GM18867 (cell line): ENCODE data around the gene LSM5.
"Not testable (repeated sequence)": the region's sequence is repeated elsewhere in the genome, so short reads cannot be mapped to it uniquely, and the experiment has no call there.

ENCODE experiments used
- ATAC-seq: cut with Tn5 transposase; IDR thresholded peaks from one replicate; pipeline ENCODE4 v1.9.1; 2021; ENCODE audit warnings: mild to moderate bottlenecking, moderate library complexity; ENCODE audit not compliant: unreplicated experiment

The LSM5 gene

DNA sequence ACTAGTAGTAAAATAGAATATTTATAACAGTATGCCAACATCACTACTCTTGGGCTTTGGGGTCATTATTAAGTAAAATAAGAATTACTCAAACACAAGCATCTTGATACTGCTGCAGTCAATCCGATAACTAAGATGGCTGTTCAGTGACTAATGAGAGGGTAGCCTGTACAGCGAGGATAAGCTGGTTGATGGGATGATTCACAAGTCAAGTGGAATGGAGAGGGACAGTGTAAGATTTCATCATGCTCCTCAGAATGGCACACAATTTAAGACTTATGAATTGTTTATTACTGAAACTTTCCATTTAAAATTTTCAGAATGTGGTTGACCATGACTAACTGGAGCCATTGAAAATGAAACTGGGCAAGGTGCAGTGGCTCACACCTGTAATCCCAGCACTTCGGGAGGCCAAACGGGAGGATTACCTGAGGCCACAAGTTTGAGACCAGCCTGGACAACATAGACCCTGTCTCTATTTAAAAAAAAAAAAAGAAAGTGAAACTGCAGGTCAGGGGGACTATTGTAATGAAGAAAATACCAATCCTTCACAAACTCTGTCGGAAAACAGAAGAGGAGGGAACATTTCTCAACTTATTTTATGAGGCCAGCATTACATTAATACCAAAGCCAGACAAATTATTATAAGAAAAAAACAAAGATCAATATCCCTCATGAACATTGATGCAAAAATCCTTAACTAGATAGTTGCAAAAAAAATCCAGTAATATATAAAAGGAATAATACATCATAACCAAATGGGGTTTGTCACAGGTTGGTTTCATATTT is 16.3 kb upstream of the LSM5 start:
- ATAC-seq: no peak

GRCh38 chr7:32502728-32503127 is 12.5 kb upstream of the LSM5 start:
- ATAC-seq: no peak

DNA sequence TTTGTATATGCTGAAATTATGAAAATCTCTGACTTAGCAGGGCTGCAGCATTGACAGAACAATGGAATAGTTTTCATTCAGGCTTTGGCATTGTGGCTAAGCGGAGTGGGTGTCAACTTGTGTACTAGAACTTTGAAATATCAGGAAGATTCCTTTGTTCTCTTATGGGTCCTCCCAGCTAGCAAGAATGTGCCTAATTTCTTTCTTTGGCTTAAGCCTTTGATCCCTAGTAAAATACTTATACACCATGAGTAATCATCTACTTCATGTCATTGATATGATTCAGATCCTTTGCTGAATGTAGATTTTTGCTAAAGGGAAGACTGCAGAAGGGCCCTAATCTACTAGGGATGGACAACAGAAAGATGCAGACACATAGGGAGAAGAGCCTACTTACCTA is 11.3 kb upstream of the LSM5 start:
- no peak for ATAC-seq

DNA sequence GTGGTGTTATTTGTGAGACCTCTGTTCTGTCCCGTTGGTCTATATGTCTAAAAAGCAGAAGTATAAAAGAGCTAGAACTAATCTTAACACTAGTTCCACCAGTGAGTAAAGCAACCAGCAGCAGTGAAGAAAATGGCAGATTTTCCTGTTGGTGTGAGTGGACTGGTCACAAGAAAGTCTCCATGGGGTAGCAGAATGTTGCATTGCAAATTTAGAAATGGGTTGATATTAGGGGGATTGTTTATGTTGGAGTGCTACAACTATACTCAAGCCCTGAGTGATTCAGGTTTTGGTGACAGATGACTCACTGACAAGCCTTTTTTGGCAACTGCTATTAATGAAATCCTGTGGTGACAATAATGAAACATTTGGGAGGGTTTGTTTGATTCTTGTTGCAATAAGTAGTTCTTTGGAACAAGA is 10.8 kb upstream of the LSM5 start:
- peak; percentile 65 for ATAC-seq

DNA sequence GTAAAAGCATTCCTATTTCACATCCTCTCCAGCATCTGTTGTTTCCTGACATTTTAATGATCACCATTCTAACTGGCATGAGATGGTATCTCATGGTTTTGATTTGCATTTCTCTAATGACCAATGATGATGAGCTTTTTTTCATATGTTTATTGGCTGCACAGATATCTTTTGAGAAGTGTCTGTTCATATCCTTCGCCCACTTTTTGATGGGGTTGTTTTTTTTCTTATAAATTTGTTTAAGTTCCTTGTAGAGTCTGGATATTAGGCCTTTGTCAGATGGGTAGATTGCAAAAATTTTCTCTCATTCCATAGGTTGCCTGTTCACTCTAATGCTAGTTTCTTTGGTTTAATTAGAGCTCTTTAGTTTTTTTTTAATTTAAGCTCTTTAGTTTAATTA is 10.0 kb upstream of the LSM5 start:
- not testable (repeated sequence) for ATAC-seq

GRCh38 chr7:32499755-32500154 is 9.6 kb upstream of the LSM5 start:
- ATAC-seq: not testable (repeated sequence)

DNA sequence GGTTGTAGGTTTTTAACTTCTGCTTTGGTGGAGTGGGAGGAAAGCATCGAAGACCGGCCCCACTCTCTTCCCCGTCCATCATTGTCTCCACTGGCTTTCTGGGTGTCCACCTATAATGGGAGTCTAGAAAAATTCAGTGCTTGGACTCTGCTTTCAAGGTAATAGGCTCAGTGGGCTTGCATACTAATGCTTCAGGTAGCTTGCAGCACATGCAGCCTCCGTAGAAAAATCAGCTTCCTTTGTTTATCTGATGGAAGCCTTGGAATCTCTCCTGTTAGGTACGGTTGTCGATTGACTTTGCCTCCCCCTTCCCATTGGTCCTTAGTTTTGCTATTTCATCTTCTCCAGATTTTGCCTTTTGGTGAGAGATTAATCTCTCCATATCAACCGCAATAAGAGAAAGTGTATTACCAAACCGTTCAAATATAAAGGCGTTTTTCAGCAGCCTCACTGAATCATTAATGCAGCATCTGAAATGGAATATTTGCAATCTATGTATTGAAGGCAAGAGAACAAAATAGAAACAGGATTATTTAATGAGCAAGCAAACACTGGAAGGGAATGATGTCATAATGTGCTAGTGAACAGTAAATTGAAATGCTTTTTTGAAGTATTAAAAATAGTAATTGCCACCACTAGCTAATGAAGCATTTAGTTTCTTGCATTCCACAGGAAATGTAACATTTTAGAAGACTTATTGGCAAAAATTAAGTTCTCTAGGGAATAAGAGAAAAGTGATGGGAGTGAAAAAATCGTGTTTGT is 6.1 kb upstream of the LSM5 start:
- ATAC-seq: no peak

GRCh38 chr7:32495298-32496051 is 5.3 kb upstream of the LSM5 start, which contains the start of gene AVL9:
AVL9 (plus strand) TSS chr7:32495489; CDS start chr7:32495710, 221 bp downstream.
- ATAC-seq: peak; percentile 94

GRCh38 chr7:32494946-32495297 is 4.7 kb upstream of the LSM5 start:
- peak; percentile 4 for ATAC-seq

- ATAC-seq: peak; percentile 12
These were observed 423 bp downstream of the LSM5 start for GRCh38 chr7:32489788-32490126.

DNA sequence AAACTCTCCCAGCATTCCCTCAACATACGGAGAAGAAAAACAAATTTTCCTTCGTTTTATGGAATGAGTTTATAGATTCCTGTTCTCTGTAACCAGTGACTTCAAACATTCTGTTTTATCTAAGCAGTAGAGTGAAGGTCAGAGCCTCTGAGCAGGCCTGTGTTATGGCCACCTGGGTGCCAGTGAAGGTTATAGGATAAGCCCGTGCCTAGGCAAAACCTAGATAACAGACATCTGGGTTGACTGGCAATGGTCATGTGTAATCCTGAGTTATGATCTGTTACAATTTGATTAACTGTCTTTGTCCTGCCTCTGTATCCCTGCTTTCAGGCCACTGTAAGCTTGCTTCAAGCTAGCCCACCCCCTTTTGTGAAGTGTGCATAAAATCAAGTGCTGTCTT is 8.3 kb downstream of the LSM5 start:
- no peak for ATAC-seq

DNA sequence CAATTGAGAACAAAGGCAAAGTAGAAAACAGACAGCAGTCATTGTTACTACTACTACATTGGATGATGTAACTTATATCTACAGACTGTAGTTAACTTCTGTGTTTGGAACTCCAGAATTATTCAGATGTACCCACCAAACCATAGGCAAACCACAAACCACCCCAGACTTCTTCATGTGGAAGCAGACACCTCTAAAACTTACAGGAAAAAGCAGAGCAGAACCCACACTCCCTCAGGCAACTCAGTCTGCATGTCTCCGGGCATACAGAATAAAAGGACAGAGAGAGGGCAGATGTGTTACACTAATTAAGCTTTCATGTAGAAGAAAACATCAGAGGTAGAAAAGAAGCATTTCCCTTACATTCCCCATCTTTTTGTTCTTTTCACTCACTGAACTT is 9.0 kb downstream of the LSM5 start:
- ATAC-seq: no peak

GRCh38 chr7:32479574-32480200 is 10.5 kb downstream of the LSM5 start:
- no peak for ATAC-seq

- ATAC-seq: no peak
These were observed 12.6 kb downstream of the LSM5 start for GRCh38 chr7:32477649-32477980.

DNA sequence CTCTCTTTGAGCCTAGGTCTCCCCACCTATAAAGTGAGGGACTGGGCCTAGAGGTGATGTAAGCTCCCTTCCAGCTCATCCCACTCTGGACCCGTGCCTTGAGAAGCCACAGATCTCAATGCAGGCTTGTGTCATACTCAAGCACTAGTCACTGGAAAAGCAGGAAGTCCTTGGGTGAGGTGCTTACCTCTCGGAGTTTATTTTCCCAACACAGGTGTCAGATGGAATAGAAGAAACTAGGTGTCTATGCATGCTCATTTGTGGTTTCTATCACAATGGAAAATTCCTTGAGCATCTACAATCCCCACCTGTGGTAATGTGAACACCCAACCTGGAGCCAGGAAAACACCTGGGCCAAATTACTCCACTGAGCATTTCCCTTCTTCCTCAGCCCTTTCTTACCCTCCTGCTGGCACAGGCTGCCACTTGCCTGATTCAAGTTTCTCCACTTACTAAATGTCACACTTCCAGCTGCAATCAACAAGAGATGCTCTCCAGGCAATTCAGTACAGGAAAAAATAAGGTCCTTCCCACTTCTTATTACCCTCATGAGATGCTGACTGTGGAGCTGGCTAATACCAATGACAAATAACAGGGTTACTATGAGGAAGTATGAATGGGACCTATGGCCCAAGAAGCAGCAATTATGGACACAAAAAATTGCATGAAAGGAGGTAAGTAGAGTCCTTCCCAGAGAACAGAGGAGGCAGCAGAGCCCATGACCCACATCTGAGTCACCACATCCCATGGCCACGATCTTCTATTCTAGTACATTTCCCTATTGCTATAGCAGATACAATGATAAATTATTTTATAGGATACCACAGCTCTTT is 13.1 kb downstream of the LSM5 start:
- ATAC-seq: no peak

- ATAC-seq: no peak
These were observed 16.2 kb downstream of the LSM5 start for GRCh38 chr7:32474008-32474407.

GRCh38 chr7:32472015-32472414 is 18.2 kb downstream of the LSM5 start:
- ATAC-seq: no peak

DNA sequence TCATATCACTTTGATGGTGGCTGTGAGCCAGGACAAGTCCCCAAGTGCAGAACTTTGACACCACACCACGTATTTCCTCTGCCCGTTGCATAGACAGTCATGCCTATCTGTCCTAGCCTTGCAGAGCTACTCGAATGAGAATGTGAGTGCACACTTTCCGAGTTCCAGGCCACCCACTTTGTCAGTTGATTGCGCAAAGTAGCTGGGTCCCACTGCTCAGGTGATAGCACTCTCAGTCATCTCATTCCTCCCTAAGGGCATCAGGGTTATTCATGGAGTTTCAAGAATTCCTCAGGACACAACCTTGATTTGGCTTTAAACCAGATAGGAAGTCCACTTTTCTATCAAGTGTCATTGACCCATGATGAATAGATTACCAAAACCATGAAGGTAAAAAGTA is 19.3 kb downstream of the LSM5 start:
- no peak for ATAC-seq

DNA sequence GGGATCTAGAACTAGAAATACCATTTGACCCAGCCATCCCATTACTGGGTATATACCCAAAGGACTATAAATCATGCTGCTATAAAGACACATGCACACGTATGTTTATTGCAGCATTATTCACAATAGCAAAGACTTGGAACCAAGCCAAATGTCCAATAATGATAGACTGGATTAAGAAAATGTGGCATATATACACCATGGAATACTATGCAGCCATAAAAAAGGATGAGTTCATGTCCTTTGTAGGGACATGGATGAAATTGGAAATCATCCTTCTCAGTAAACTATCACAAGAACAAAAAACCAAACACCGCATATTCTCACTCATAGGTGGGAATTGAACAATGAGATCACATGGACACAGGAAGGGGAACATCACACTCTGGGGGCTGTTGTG is 20.2 kb downstream of the LSM5 start:
- not testable (repeated sequence) for ATAC-seq

DNA sequence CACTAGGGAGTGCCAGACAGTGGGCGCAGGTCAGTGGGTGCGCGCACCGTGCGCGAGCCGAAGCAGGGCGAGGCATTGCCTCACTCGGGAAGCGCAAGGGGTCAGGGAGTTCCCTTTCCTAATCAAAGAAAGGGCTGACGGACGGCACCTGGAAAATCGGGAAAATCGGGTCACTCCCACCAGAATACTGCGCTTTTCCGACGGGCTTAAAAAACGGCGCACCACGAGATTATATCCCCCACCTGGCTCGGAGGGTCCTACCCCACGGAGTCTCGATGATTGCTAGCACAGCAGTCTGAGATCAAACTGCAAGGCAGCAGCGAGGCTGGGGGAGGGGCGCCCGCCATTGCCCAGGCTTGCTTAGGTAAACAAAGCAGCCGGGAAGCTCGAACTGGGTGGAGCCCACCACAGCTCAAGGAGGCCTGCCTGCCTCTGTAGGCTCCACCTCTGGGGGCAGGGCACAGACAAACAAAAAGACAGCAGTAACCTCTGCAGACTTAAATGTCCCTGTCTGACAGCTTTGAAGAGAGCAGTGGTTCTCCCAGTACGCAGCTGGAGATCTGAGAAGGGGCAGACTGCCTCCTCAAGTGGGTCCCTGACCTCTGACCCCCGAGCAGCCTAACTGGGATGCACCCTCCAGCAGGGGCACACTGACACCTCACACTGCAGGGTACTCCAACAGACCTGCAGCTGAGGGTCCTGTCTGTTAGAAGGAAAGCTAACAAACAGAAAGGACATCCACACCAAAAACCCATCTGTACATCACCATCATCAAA is 25.4 kb downstream of the LSM5 start:
- ATAC-seq: not testable (repeated sequence)
